Pancreas (tissue), 10 donors: ENCODE data around the gene EIF2S1. TPM values are rescaled to one million over a fixed set of nuclear protein-coding genes. Genes with fewer than 3 reads are reported as not detected.

Source experiments
- ATAC-seq, 4 donors: fragments of 200-7000 bp; cut with Tn5 transposase; one replicate each; pipeline versions ENCODE4 v1.8.0 to v1.9.1; 2020; ENCODE audit warnings: mild to moderate bottlenecking in 4 of 4, moderate library complexity in 4 of 4
- DNase-seq, 6 donors: peaks; one replicate each; pipeline ENCODE4 v3.0.0-alpha.2; 2020
- FAIRE-seq: peaks from 2 replicates; lab custom pipeline; 2012; peaks lifted over from hg19 to GRCh38; lab: Jason Lieb, UNC
- H3K27ac ChIP-seq, 4 donors: fragments of 200-600 bp; sonication (generic); 1 replicate in 3 of 4; 2 replicates in 1 of 4; pipeline versions ENCODE4 v1.5.0 to v1.8.0; 2020
- H3K27me3 ChIP-seq, 4 donors: fragments of 200-600 bp; one replicate each; pipeline ENCODE4 v1.8.0; 2021
- H3K36me3 ChIP-seq, 3 donors: fragments of 200-600 bp; sonication (generic) in 1 of 3; one replicate each; pipeline versions ENCODE4 v1.5.0 to v1.8.0; 2020 to 2021
- H3K4me1 ChIP-seq, 3 donors: fragments of 200-600 bp; one replicate each; pipeline ENCODE4 v1.8.0; 2021
- H3K4me3 ChIP-seq, 4 donors: fragments of 200-600 bp; sonication (generic) in 2 of 4; one replicate each; pipeline versions ENCODE4 v1.5.0 to v1.8.0; 2020 to 2021
- H3K9me3 ChIP-seq, 4 donors: fragments of 200-600 bp; one replicate each; pipeline ENCODE4 v1.8.0; 2021
- CTCF ChIP-seq, 4 donors: fragments of 200-600 bp; sonication (generic) in 3 of 4; IDR thresholded peaks; one replicate each; pipeline versions ENCODE4 v1.5.0 to v1.8.0; 2021; ENCODE audit warnings: antibody characterized with exemption in 4 of 4
- WGBS, 2 donors: extraction: QIAGEN DNeasy Blood & Tissue Kit; methylation state at CpG; one replicate each; pipeline ENCODE4 v1.1.7; 2013; 5-methylcytosine and 5-hydroxymethylcytosine counted together
- intact Hi-C, 3 donors: fragments of 100-400 bp; cut with DNase I; formaldehyde crosslinking; loops; one replicate each; pipeline versions ENCODE4 v1.11.1 to v1.14.2; 2022
- polyA plus RNA-seq, 2 donors: library from polyadenylated mRNA; stranded (reverse); fragments of 200-250 nt; gene quantifications; one replicate each; pipeline ENCODE4 v1.2.3, GENCODE V29; 2013
- total RNA-seq, 6 donors: library from RNA; stranded (reverse); fragmentation: NEBNext Ultra II Directional in 4 of 6; extraction: Animal tissue kit (Norgen Biotek cat#: 25700) in 4 of 6; gene quantifications; one replicate each; pipeline versions ENCODE4 v1.2.1 to v1.2.4, GENCODE V29; 2021 to 2023
- donor health status: healthy with polysubstance abuse.
- donor health status: DM: no; HTN: no; CAD: no; lungs with moderate emphysema.
- donor health status: DM: no; HTN: no; CAD: no.
- donor health status: control.
- donor health status: control.
- donor health status: Bipolar disorder and iron deficiency.
- donor health status: DM: yes; HTN: yes; CAD: no.
- donor health status: DM: no; HTN: no; CAD: no.
- donor health status: DM: no; HTN: no; CAD: no.
- donor health status: DM: yes; HTN: yes; CAD: no.

EIF2S1 gene
- total and polyA plus RNA-seq, 8 donors, result 14.9 to 52.8 (median 33.2) TPM

- Histone ChIP-seq H3K9me3 (no peaks in the 10 kb centered on the region), H3K27me3 (no peaks in the 10 kb centered on the region), H3K27ac (no peak overlapping the region), H3K36me3 (peaks cover 0 to 50% (median 22%) of the 10 kb centered on the region in 3 donors), H3K4me1 (peaks cover 0 to 14% (median 6%) of the 10 kb centered on the region in 3 donors), H3K4me3 (no peak overlapping the region)
- ATAC-seq, result peak; percentile 50 to 67 (median 62)
- intact Hi-C loops, result no loop called here
- no peak for FAIRE-seq
- WGBS, 2 donors, result 74 to 81% methylated on average over 2 of the region's 2 CpGs
- DNase-seq, result no peak
- no peak for TF ChIP-seq CTCF (IDR thresholded peaks at IDR 0.05)
Observed at GRCh38 chr14:67385618-67386017, 25.5 kb downstream of the EIF2S1 start.

- 90 to 91% methylated on average over 2 of the region's 2 CpGs for WGBS, 2 donors
- Histone ChIP-seq H3K4me3 (no peak overlapping the region), H3K27me3 (no peaks in the 10 kb centered on the region), H3K36me3 (peaks cover 0 to 34% (median 10%) of the 10 kb centered on the region in 3 donors), H3K4me1 (peaks cover 0 to 14% (median 6%) of the 10 kb centered on the region in 3 donors), H3K9me3 (no peaks in the 10 kb centered on the region), H3K27ac (no peak overlapping the region)
- DNase-seq (no peak), FAIRE-seq (no peak), ATAC-seq (no peak)
- intact Hi-C loops, result no loop called here
- TF ChIP-seq CTCF (IDR thresholded peaks at IDR 0.05), result no peak
Observed at GRCh38 chr14:67387195-67387594, 27.1 kb downstream of the EIF2S1 start.

DNA sequence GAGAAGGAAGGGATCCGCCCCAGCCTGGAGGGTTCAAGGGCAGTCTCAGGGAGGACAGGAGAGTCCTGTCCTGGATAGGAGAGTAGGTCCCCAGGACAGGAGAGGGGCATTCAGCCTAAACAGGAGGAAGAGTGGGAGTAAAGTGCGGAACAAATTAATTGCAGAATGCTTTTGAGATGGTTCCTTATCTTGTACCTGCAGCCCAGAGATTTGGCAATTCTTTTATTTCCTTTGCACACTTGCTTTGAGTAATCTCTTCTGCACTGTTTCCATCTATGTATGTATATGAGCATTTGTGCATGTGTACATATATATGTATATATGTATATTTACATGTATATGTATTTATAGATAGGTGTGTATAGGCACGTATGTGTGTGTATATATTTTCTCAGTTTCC lies 29.1 kb downstream of the EIF2S1 start:
- intact Hi-C loops, result no loop called here
- H3K27ac ChIP-seq, result no peak overlapping the region
- no peak overlapping the region for H3K4me3 ChIP-seq
- FAIRE-seq, result no peak
- H3K36me3 ChIP-seq, result peaks cover 0 to 16% (median 0%) of the 10 kb centered on the region in 3 donors
- H3K9me3 ChIP-seq, result no peaks in the 10 kb centered on the region
- 86 to 90% methylated on average over 3 of the region's 3 CpGs for WGBS, 2 donors
- peaks cover 0 to 14% (median 6%) of the 10 kb centered on the region in 3 donors for H3K4me1 ChIP-seq
- no peaks in the 10 kb centered on the region for H3K27me3 ChIP-seq
- ATAC-seq, result no peak
- no peak for DNase-seq
- no peak for TF ChIP-seq CTCF (IDR thresholded peaks at IDR 0.05)

- DNase-seq (no peak), ATAC-seq (no peak), FAIRE-seq (no peak)
- TF ChIP-seq CTCF (IDR thresholded peaks at IDR 0.05), result no peak
- H3K9me3 ChIP-seq, result no peaks in the 10 kb centered on the region
- intact Hi-C loops, result no loop called here
- H3K4me1 ChIP-seq, result peaks cover 0 to 13% (median 6%) of the 10 kb centered on the region in 3 donors
- no peak overlapping the region for H3K4me3 ChIP-seq
- 70 to 80% methylated on average over 1 of the region's 1 CpG for WGBS, 2 donors
- H3K27ac ChIP-seq, result no peak overlapping the region
- no peaks in the 10 kb centered on the region for H3K27me3 ChIP-seq
- peaks cover 0 to 14% (median 0%) of the 10 kb centered on the region in 3 donors for H3K36me3 ChIP-seq
Observed at GRCh38 chr14:67389811-67390534, 29.8 kb downstream of the EIF2S1 start.

DNA sequence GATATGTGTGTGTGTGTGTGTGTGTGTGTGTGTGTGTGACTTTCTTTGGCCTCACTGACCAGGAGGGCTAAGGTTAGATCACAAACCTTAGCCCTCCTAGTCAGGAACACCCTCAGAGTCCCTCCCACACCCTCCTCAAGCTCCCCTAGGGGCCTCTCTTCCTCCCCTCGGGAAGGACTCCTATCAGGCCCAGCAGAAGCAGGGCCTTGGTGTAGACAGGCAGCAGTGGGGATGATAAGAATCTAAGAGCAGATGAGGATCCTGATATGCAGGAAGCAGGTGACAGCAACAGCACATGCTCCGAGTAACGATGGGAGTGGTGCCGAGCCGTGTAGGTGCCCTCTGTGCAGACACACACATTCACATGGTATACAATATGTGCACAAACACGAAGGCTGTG lies 31.1 kb downstream of the EIF2S1 start:
- Histone ChIP-seq H3K36me3 (peaks cover 0 to 9% (median 0%) of the 10 kb centered on the region in 3 donors), H3K9me3 (no peaks in the 10 kb centered on the region), H3K4me1 (peaks cover 0 to under 1% (median 0%) of the 10 kb centered on the region in 3 donors), H3K27me3 (no peaks in the 10 kb centered on the region), H3K27ac (no peak overlapping the region), H3K4me3 (no peak overlapping the region)
- TF ChIP-seq CTCF (IDR thresholded peaks at IDR 0.05), result no peak
- FAIRE-seq (no peak), DNase-seq (no peak), ATAC-seq (no peak)
- 77 to 78% methylated on average over 6 of the region's 6 CpGs for WGBS, 2 donors
- intact Hi-C loops, result no loop called here
